ENCODE results near the gene TBC1D10B.

TBC1D10B gene

DNA sequence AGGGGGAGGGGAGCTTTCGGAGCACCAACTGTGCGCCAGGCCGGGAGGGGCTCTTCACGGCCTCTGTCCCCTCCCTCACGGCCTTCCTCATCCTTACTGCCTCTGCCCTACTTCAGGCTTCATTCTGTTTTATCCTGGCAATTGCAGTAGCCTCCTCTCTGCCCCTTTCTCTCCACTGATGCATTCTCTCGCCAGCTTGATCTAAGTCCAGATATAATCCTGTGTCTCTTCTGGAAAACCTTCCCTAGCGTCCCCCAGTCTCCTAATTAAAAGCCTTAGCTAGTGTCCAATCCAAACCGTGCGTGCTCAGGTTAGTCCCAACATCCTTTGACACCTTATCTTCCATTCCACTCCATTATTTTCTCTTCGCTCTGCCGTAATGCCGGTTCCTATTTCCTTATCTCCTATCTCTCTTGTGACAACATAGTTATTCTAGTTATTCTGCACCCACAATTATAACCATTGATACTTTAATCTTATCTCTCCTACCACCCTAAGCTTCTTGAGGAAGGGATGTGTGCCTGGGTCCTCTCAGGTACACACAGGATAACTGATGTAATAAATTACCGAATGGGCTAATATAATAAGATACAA is 25.8 kb upstream of the TBC1D10B start (continued):
- TF ChIP-seq KLF9 (tag by site-specific recombination; IDR thresholded peaks at IDR 0.05; ENCODE audit: low read depth) (0 out of 2 replicates have a peak, but pooled peaks have one; percentile 34), ZNF132 (tag by site-specific recombination; IDR thresholded peaks at IDR 0.05; ENCODE audit: borderline replicate concordance) (no peak), ZNF157 (tag by site-specific recombination; IDR thresholded peaks at IDR 0.05) (no peak), KLF7 (tag by site-specific recombination; IDR thresholded peaks at IDR 0.05; ENCODE audit: borderline replicate concordance) (no peak), ZSCAN16 (tag by site-specific recombination; IDR thresholded peaks at IDR 0.05) (no peak), SALL2 (tag by site-specific recombination; IDR thresholded peaks at IDR 0.05; ENCODE audit: borderline replicate concordance) (no peak), ZEB2 (tag by site-specific recombination; IDR thresholded peaks at IDR 0.05) (peak; percentile 12; the same call in 1 of the 2 replicates), IKZF3 (tag by site-specific recombination; IDR thresholded peaks at IDR 0.05) (no peak), ZBTB1 (tag by site-specific recombination; IDR thresholded peaks at IDR 0.05) (no peak), ZNF146 (tag by site-specific recombination; IDR thresholded peaks at IDR 0.05) (0 out of 2 replicates have a peak, but pooled peaks have one; percentile 40), ZNF221 (tag by site-specific recombination; IDR thresholded peaks at IDR 0.05; ENCODE audit: borderline replicate concordance) (no peak), ZSCAN23 (tag by site-specific recombination; IDR thresholded peaks at IDR 0.05) (no peak), ZNF514 (tag by site-specific recombination; IDR thresholded peaks at IDR 0.05) (no peak), WT1 (tag by site-specific recombination; IDR thresholded peaks at IDR 0.05) (no peak), KLF16 (tag by site-specific recombination; IDR thresholded peaks at IDR 0.05) (no peak; the same call in 1 of the 2 replicates)
- TF ChIP-seq, protein P1, sequence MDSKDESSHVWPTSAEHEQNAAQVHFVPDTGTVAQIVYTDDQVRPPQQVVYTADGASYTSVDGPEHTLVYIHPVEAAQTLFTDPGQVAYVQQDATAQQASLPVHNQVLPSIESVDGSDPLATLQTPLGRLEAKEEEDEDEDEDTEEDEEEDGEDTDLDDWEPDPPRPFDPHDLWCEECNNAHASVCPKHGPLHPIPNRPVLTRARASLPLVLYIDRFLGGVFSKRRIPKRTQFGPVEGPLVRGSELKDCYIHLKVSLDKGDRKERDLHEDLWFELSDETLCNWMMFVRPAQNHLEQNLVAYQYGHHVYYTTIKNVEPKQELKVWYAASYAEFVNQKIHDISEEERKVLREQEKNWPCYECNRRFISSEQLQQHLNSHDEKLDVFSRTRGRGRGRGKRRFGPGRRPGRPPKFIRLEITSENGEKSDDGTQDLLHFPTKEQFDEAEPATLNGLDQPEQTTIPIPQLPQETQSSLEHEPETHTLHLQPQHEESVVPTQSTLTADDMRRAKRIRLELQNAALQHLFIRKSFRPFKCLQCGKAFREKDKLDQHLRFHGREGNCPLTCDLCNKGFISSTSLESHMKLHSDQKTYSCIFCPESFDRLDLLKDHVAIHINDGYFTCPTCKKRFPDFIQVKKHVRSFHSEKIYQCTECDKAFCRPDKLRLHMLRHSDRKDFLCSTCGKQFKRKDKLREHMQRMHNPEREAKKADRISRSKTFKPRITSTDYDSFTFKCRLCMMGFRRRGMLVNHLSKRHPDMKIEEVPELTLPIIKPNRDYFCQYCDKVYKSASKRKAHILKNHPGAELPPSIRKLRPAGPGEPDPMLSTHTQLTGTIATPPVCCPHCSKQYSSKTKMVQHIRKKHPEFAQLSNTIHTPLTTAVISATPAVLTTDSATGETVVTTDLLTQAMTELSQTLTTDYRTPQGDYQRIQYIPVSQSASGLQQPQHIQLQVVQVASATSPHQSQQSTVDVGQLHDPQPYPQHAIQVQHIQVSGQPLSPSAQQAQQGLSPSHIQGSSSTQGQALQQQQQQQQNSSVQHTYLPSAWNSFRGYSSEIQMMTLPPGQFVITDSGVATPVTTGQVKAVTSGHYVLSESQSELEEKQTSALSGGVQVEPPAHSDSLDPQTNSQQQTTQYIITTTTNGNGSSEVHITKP (tag by site-specific recombination; IDR thresholded peaks at IDR 0.05), result peak; percentile 82

DNA sequence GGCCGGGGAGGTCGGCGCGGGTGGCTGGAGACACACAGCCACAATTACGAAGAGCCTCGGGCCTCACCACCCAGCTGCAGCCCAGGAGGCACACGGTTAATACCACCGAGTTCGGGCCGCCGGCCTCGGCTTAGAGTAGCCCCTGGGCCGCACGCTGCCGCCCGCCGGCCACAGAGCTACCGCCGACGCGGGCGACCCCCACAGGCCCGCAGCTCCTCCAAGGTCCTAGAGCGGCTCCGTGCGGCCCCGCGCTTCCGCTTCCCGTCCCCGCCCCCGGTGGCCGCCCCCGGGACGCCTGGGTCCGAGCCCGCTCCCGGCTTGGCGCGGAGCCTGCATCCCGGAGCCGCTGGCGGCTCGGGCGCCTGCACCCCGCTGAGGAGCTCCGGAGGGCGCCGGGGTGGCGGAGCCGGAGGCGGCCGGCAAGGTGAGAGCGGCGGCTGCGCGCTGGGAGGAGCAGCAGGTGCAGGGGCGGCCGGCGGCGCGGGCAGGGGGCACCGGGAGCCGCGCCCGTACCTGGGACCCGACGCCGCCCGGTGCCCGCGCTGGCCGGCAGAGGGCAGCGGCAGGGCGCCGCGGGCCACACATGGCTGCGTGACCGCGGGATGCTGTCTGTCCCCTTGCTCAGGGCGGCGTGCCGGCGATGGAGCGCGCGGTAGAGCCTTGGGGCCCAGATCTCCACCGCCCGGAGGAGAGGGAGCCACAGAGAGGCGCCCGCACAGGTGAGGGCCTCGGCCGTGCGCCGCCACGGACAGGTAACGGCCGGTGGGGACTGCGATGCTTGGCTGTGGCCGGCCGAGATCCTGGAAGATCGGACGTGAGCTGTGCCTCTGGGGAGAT is 25.1 kb upstream of the TBC1D10B start, which contains the start of gene ZNF48:
TSS of gene ZNF48 (plus strand) at position 266 of the 837 bp plus-strand sequence. CDS start at position 641, 375 bp downstream.
- H3K27ac ChIP-seq (ENCODE audit: extremely low read depth, low read depth, low read length), result peak within 1 kb of the TSS; percentile 84
- POLR2A ChIA-PET, result interaction anchor here (0.9 to 3.2 kb wide), 16 partner anchors 9 to 330 kb away, joined by 3 to 44 read pairs (median 5); partner anchors contain the start of genes ALDOA, CD2BP2, DCTPP1 and SEPTIN1
- H3K9me3 ChIP-seq (ENCODE audit: control insufficient read depth, insufficient read depth, low read depth, low read length), result no peaks in the 10 kb centered on the region
- peak within 1 kb of the TSS; percentile 71 for H3K4me3 ChIP-seq (ENCODE audit: low read depth, low read length)
- CTCF ChIA-PET, result interaction anchor here (0.5 to 3.3 kb wide), 13 partner anchors 12 to 271 kb away, joined by 3 to 27 read pairs (median 5); partner anchors contain the start of genes DCTPP1, TBC1D10B, ZNF688 and ZNF771
- peaks cover 16% of the 10 kb centered on the region for H3K4me1 ChIP-seq (ENCODE audit: control insufficient read depth, insufficient read depth, low read length)
- peaks cover 0 to 27% of the 10 kb centered on the region in 2 experiments; a peak in 2 of 3 replicates for H3K36me3 ChIP-seq (ENCODE audit: control insufficient read depth in 2 of 2, insufficient read depth in 1 of 2, low read length in 2 of 2)
- TF ChIP-seq ZNF23 (tag by site-specific recombination; IDR thresholded peaks at IDR 0.05; ENCODE audit: borderline replicate concordance) (no peak), ZNF416 (tag by site-specific recombination; IDR thresholded peaks at IDR 0.05) (no peak), ZBTB1 (tag by site-specific recombination; IDR thresholded peaks at IDR 0.05) (no peak), SP3 (tag by site-specific recombination; IDR thresholded peaks at IDR 0.05) (peak; percentile 84), ZNF621 (tag by site-specific recombination; IDR thresholded peaks at IDR 0.05) (no peak), ZNF521 (tag by site-specific recombination; IDR thresholded peaks at IDR 0.05) (no peak), TRIM28 (IDR thresholded peaks at IDR 0.05; ENCODE audit: borderline replicate concordance, low read length) (no peak), ZNF169 (tag by site-specific recombination; IDR thresholded peaks at IDR 0.05) (no peak), SCRT2 (tag by site-specific recombination; IDR thresholded peaks at IDR 0.05) (peak; percentile 44; the same call in 1 of the 2 replicates), ZNF302 (tag by site-specific recombination; IDR thresholded peaks at IDR 0.05; ENCODE audit: low read depth) (no peak)
- TF ChIP-seq, protein P2, sequence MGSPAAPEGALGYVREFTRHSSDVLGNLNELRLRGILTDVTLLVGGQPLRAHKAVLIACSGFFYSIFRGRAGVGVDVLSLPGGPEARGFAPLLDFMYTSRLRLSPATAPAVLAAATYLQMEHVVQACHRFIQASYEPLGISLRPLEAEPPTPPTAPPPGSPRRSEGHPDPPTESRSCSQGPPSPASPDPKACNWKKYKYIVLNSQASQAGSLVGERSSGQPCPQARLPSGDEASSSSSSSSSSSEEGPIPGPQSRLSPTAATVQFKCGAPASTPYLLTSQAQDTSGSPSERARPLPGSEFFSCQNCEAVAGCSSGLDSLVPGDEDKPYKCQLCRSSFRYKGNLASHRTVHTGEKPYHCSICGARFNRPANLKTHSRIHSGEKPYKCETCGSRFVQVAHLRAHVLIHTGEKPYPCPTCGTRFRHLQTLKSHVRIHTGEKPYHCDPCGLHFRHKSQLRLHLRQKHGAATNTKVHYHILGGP (tag by site-specific recombination; IDR thresholded peaks at IDR 0.05), result no peak
- TF ChIP-seq, protein P3, sequence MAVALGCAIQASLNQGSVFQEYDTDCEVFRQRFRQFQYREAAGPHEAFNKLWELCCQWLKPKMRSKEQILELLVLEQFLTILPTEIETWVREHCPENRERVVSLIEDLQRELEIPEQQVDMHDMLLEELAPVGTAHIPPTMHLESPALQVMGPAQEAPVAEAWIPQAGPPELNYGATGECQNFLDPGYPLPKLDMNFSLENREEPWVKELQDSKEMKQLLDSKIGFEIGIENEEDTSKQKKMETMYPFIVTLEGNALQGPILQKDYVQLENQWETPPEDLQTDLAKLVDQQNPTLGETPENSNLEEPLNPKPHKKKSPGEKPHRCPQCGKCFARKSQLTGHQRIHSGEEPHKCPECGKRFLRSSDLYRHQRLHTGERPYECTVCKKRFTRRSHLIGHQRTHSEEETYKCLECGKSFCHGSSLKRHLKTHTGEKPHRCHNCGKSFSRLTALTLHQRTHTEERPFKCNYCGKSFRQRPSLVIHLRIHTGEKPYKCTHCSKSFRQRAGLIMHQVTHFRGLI (tag by site-specific recombination; IDR thresholded peaks at IDR 0.05), result peak; percentile 50; the same call in 1 of the 2 replicates
- TF ChIP-seq, protein P4, sequence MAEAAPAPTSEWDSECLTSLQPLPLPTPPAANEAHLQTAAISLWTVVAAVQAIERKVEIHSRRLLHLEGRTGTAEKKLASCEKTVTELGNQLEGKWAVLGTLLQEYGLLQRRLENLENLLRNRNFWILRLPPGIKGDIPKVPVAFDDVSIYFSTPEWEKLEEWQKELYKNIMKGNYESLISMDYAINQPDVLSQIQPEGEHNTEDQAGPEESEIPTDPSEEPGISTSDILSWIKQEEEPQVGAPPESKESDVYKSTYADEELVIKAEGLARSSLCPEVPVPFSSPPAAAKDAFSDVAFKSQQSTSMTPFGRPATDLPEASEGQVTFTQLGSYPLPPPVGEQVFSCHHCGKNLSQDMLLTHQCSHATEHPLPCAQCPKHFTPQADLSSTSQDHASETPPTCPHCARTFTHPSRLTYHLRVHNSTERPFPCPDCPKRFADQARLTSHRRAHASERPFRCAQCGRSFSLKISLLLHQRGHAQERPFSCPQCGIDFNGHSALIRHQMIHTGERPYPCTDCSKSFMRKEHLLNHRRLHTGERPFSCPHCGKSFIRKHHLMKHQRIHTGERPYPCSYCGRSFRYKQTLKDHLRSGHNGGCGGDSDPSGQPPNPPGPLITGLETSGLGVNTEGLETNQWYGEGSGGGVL (tag by site-specific recombination; IDR thresholded peaks at IDR 0.05), result peak; percentile 58
